Stimulated activated CD8-positive, alpha-beta memory T cell treated with anti-CD3 and anti-CD28 coated beads, Interleukin-15, amount 100 ng/mL, for 4 hours (primary cell): Measurements from ENCODE around the gene CADPS2.

Source experiments
- DNase-seq, 2 donors: peaks; one replicate each; pipeline ENCODE4 v3.0.0-alpha.2; 2020; ENCODE audit warnings: low read depth in 2 of 2

CADPS2 gene

DNA sequence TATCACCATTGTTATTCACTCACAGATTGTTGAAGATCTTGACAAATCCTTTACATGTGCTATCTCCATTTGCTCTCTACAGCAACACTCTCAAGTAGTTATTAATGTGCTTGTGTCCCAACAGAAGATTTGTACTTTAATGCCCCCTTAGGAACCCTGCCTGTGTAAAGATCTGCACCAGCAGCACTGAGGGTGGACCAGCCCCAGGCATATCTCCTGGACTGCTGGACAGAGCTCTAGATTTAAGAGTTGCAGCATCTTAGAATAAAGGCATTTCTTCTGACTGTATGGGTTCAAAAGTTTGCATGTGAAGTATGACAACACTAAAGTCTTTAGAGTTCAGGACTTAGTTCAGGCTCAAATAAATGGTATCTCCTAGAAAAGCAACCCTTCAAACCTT, 282.0 kb downstream of the CADPS2 start:
- DNase-seq = no peak

DNA sequence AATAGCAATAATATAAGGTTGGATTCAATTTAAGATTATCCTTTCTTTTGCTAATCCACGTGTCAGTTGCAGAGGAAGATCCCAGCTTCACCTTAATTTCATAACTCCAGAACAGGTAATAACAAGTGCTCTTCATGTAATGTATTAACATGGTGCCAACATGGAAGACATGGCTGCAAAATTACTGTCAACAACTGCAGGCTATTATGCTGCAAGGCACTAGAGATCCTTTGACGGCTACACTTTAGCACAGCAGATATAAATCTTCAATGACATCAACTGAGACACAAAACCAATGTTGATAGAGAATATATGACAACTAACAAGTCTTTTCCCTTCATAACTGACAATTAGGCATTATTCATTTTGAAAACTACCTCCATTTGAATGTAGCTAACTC, 283.5 kb downstream of the CADPS2 start:
- DNase-seq = no peak

DNA sequence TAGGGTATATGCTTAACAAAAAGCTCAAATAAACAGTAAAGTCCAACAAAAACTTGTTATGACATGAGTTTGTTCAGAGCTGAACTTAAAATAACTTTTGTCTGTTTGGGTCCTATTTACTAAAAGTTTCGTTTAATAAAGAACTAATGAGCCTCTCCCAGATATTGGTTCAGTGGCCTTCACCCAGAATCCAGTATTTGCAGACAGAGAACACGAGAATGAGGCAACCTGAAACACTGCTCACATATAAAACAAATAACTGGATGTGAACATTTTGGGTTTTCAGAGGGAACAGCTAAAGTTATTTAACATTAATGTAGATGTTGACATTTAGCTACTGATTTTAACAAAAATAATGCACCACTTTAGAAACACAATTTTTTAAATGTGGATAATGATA, 285.6 kb downstream of the CADPS2 start:
- no peak for DNase-seq

DNA sequence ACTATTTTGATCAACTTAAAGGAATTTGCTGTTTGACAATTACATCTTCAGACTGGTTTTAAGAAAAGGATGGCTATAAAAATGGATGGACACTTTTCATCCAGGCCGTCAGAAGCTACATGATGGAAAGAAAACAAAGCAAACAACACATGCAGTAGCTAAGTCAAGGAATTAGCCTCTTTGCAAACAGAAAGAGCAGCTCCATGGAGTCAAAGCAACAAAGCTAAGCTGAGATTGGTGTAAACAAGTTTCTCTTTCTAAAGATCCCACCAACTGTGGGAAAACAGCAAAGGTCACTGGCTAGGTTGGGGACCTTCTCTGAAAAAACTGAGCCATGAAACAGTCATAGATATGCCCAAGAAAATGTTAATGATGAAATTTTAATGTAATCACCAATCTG, 286.2 kb downstream of the CADPS2 start:
- DNase-seq = no peak

DNA sequence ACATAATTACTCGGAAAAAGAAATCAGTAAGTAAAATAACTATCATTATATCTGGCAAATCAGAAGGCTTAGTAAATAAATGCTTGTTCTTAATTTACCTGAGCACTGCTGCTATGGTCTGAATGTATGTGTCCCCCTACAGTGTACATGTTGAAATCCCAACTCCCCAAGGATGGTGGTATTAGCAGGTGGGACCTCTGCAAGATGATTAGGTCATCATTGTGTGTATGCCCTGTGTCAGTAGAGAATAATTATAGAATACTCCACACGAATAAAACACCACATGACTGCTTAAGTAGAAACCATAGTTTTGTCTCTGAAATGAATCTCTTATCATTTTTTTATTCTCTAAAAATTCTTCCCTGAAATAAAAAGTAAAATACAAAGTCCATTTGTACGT, 289.0 kb downstream of the CADPS2 start:
- DNase-seq = no peak

DNA sequence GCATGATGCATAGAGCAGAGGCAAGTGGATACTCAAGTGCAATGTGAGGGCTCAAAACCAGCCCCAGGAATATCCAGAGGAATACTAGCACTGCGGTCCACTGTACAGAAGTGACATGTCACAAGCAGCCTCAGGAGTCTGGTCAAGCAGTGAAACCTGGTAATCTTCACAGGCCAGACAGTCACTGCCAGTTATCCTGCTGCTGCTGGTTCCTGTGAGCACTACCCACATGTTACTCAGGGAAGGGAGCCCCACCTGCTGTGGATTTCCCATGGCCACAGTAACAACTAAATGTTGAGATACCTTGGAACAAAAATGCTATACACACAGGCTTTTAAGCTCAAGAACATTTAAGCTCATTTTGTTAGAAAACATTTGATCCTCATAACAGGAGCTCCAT, 290.4 kb downstream of the CADPS2 start:
- DNase-seq = no peak

DNA sequence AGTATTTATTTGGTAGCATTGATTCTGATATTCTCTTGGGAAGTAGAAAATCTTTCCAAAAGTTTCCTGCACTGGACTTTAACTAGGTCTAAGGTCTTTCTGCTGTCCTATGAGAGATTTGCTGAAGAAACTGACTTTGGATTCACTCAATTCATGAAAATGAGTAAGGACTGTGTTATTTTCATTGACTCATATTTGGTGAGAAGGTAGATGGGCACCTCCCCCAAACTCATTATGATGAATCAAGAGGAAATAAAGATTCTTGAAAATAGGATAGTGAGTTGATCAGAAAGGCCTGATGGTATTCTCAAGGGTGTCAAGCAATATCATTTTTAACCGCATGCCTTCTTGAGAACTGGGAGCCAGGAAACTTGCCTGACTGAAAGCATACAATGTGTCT, 297.6 kb downstream of the CADPS2 start:
- no peak for DNase-seq

DNA sequence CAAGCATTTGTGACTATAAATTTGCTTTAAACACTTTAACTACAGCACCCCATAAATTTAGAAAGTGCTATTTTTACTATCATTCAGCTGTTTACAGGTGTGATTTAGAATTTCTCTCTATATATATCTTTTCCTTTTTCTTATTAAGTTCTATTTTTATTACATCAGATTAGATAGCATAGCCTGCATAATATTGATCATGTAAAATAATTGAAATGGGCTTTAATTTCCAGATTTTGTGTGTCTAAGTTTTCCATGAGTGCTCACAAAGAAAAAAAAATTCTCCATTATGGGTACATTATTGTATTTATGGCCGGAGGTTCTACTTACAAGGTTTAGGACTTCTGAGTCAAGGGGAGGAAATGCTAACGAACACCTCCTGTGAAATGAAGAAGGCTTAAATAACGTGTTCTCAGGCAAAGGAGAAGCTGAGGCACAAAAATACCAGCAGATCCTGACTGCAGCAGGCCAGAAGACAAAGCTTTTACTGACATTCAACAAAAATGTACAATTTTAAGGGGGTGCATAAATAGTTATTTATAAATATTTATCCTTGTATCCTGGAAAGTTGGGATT, 301.5 kb downstream of the CADPS2 start:
- no peak for DNase-seq

DNA sequence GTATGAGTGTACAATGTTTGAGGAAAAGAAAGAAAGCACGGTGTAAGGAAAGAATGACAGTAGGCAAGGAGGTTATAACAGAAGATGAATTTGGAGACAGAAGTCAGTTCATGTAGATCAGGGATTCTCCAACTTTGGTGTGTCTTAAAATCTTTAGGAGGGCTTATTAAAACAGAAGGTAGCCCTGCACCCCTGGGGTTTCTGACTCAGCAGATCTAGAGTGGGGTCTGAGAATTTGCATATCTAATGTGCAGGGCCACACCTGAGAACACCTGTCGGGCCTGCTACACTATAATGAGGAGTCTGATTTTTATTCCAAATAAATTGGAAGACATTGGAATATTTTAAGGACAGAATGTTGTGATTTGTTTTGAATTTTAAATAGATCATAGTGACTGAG, 307.9 kb downstream of the CADPS2 start:
- no peak for DNase-seq

DNA sequence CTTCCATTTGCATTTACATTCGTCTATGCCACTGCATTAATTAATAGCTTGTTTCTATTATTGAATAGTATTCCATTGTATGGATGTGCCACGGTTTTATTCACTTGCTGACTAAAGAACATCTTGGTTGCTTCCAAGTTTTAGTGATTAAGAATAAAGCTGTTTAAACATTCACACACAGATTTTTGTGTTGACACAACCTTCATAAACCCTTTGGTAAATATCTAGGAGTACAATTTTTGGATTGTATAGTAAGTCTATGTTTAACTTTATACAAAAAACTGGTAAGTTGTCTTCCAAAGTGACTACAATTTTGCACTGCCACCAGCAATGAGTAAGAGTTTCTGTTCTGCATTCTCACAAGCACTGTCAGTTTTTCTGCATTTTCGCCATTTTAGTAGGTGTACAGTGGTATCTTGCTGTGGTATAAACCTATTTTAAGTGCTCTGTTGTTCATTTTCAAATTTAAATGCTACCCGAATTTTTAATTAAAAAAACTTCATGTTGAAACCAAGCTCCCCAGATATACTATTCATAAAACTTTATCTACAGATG, 308.7 kb downstream of the CADPS2 start:
- DNase-seq = no peak

DNA sequence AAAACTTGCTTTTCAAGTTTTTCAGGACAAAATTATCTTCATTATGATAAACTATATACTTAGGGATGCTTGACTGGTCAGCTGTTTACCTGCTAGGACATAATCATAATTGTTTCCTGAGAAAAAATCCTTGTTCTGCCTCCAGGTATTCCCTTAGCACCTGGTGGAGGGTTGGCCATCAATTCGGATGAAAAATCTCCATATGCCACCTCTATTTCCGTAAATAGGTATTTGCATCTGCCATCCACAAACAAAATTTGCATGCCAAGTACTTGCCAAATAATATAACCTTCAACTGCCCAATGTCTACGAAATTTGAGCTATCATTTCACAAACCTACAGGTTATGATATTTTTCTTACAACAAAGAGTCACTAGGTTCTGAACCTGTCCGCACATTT, 313.6 kb downstream of the CADPS2 start:
- no peak for DNase-seq

DNA sequence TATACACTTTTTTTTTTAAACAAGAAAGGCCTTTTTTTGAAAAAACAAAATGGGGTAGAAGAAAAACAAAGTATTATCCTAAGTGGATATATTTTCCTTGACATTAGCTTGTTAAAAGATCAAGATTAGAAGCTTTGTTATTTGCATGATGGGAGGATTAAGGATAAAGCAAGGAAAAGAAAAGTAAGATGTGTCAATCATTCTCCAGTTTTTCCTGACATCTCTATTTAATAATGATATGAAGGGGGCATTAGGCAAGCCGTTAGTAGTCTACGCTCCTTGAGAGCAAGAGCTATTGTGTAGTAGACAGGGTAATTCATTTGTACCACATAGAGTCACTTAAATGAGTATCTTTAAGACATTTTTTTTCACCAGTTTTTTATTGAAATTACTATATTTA, 324.9 kb downstream of the CADPS2 start:
- no peak for DNase-seq

DNA sequence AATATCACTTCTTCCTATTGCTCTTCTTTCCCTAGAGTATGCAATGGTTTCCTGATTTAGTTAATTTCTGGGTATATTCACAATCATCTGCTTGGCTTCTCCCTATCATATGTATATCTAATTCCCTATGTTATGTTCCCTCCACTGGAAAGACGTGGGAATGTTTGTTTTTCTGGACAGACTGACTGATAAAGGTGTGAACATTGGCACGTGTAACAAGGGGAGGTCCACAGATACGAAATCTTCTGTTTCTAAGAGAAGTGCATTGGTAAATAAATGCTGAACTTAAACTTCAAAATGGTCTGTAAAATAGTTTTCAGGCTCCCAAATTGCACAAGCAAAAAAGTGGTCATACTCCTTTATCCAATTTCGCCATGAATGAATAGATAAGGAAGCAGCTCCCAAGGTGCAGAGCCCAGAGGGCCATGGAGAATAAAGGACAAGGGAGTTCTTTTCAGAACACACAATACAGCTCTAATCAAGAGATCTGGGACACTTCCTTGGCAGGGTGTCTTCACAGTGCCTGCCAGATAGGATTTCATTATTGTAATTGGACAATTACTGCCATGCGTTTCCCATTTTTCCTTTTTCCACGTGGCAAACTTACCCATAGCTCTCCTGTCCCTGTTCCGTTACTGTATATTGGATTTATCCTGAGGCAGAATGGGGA, 329.3 kb downstream of the CADPS2 start:
- DNase-seq = no peak

DNA sequence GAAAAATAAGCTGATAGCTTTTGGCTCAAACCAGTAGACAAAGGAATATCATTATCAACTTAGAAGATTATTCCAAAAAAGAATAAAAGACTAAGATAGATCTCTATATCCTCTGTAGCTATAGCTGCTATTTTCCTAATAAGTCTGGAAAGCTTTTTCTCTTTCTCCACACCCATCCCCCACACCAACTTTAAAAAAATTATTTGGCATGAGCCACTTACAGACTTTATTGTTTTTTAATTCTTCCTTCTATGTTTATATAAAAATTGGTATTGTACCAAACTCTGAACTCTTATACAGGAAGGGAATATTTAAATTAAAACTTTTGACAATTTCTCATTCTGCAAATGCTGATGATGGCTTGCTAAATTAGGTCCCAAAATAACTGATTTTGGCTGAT, 330.0 kb downstream of the CADPS2 start:
- no peak for DNase-seq

DNA sequence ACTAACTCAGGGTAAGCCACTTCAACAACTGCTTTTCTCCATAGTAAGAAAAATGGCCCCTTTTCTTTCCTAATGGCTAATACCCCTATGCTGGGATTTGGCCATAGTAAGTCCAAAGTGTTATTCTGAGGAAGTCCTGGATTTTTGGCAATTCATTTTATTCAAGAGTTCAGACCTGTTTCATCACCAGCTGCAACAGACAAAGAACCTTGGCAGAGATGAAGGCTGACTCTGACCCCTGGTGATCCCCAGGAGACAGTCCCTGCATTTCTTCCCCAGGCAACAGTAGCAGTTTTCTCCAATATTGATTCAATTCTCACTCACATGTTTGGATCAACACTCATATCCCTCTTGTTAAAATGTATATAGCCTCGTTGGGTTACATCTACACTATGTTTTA, 332.5 kb downstream of the CADPS2 start:
- no peak for DNase-seq

DNA sequence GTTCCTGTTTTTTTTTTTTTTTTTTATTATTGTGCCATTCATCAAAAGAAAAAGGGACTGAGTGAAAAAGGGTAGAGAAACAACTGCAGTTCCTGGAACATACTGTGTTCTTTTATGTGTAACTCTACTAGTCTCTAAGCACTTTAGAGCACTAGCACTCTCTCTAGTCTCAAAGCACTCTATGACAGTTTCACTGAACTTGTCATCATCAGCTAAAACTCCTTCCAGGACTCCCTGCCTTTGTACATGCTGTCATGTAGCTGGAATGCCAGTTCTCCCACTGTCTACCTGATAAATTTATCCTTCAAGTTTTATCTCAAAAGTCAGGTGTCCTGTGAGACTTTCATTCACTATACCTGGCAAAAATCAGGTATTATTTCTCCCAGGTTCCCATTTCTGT, 333.5 kb downstream of the CADPS2 start:
- no peak for DNase-seq

DNA sequence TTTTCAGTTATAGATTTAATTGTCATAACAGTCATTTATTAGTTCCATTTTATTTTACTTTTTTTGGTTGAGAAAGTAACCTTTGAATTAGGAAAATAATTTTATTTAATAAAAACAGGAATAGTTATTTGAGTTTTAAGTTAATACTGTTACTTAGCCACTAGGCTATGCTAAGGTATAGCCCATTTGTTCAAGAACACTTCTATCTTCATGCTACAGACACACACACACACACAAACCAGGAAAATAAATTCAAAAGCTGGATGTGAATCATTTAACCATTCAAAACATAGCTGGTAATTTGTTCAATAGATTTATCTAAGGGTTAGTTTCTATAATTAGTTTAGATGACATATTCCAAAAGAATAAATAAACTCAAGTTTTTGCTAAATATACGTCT, 335.7 kb downstream of the CADPS2 start:
- no peak for DNase-seq

DNA sequence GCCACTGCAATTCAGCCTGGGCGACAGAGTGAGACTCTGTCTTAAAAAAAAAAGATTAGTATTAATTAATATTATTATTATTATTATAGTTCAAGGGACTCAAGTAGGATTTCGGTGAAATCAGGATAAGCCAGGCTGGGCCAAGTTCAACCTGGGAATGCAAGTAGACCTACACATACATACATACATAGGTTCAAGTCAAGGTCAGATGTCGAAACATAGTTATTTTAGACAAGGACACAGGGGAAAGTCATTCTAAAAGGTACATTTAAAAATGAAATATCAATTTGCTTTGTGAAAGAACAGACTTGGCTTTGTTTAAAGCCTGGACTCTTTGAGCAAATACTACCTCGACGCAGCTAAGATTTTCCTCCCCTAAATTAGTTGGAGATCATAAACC, 336.7 kb downstream of the CADPS2 start:
- no peak for DNase-seq

DNA sequence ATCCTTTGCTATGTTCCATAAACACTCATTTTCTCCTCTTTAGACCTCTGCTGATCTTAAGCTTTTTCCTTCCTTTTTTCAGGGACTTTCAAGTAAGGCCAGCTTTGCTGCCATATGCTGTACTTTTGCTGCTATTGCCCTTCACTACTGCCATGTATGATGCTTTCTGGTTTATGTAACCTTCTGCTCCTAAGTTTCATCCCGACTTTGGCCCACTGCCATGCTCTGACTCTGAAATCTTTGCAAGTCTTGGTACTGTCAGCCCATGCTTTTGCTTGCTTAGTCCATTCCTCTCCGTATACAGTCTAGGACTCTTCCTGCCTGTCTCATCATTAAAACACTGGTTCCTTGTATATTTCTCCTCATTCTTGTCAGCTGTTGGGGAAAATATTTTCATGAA, 339.8 kb downstream of the CADPS2 start:
- DNase-seq = no peak

DNA sequence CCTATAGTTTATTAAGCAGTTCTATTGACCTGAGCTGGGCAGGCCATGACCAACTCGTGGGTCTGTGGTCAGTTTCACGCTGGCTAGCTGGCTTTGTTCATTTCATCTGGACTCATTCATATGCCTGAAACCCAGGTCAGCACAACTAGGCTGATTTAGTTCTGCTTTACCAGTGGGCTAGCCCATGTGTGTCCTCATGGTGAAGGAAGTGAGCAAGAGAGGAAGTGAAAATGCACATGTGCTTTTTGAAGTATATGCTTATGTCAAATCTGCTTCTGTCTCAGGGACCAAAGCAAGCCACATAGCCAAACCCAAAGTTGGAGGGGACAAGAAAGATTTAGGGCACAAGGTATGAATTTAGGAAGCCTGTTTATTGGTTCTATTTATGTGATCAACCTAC, 341.8 kb downstream of the CADPS2 start:
- no peak for DNase-seq

DNA sequence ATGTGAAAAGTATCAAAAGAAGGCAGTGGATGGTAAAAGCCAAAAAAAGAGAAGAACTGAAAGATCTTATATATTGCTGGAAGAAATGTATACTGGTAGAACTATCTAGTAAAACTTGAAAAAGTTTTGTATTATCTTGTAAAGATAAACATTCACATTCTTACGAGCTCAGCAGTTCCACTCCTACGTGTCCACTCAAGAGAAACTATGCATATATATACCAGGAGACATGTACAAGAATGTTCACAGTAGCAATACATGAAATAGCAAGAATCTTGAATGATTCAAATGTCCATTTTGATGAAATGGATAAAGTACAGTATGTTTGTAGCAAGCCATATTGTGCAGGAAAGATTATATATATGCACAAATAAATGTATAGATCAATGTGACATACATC, 342.4 kb downstream of the CADPS2 start:
- DNase-seq = no peak

DNA sequence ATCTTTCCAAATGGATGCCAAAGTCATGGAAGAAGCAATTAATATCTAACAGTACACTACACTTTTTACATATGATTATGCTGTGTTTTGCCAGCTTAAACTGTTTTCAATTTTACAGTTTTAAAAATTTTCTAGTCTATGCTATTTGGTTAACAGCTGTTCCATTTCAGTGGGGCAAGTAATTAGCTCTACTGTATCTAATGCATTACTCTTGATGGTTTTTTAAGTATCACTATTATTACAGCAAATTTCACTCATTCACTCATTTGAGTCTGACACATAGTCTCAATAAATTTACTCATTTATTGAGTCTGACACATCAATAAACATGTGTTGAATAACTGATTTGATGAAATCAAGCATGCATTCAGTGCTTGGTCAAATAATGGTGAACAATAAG, 343.1 kb downstream of the CADPS2 start:
- no peak for DNase-seq

DNA sequence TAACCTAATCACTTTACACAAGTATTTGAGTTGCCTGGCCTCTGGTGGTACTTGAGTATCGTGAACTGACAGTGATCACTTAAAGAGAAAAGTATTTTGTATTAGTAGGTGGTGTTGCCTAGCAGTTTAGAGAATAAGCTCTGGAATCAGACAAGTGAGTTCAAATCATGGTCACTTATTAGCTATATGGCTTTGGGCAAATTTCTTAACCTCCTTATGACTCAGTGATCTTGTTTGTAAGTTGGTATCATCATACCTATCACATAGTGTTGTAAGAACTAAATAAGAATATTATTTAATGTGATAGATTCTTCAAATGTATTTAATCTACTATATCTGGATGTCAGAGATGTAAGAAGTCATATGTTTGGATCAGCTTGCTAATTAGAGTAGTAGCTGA, 351.2 kb downstream of the CADPS2 start:
- no peak for DNase-seq
